SK-N-SH treated with all-trans-retinoic acid at 6 μM for 48 hours (cell line): Measurements from ENCODE around the gene PROM1.

ENCODE experiments used
- ARNTL ChIP-seq: fragments of 450-650 bp; formaldehyde crosslinking; IDR thresholded peaks from 2 replicates; pipeline ENCODE4 v1.5.0; 2020; ENCODE audit warnings: low read depth, mild to moderate bottlenecking, moderate library complexity, borderline replicate concordance
- ISL1 ChIP-seq: fragments of 250-450 bp; sonication (Bioruptor Pico); IDR thresholded peaks from 2 replicates; pipeline ENCODE4 v2.1.2; 2022; ENCODE audit warnings: mild to moderate bottlenecking, moderate library complexity
- PATZ1 ChIP-seq: fragments of 250-450 bp; sonication (Bioruptor Pico); IDR thresholded peaks from 2 replicates; pipeline ENCODE4 v1.8.0; 2020; ENCODE audit warnings: mild to moderate bottlenecking, moderate library complexity, borderline replicate concordance
- RARB ChIP-seq: fragments of 250-450 bp; sonication (Bioruptor Pico); IDR thresholded peaks from 2 replicates; pipeline ENCODE4 v1.8.0; 2021; ENCODE audit warnings: mild to moderate bottlenecking, moderate library complexity
- SNAI2 ChIP-seq: fragments of 250-450 bp; sonication (Bioruptor Pico); IDR thresholded peaks from 2 replicates; pipeline ENCODE4 v1.5.0; 2020; ENCODE audit warnings: mild to moderate bottlenecking, moderate library complexity
- TOX ChIP-seq: fragments of 250-450 bp; sonication (Bioruptor Pico); IDR thresholded peaks from 2 replicates; pipeline ENCODE4 v1.8.0; 2021; ENCODE audit warnings: mild to moderate bottlenecking, moderate library complexity, borderline replicate concordance
- ZC3H10 ChIP-seq: fragments of 250-450 bp; sonication (Bioruptor Pico); IDR thresholded peaks from 2 replicates; pipeline ENCODE4 v1.5.1; 2021; ENCODE audit warnings: mild to moderate bottlenecking, moderate library complexity
- ZFP30 ChIP-seq: fragments of 450-650 bp; formaldehyde crosslinking; IDR thresholded peaks from 2 replicates; pipeline ENCODE4 v1.5.0; 2022; ENCODE audit warnings: mild to moderate bottlenecking, moderate library complexity
- ZNF565 ChIP-seq: fragments of 450-650 bp; formaldehyde crosslinking; conservative IDR thresholded peaks from 2 replicates; pipeline ENCODE4 v1.5.0; 2020; ENCODE audit warnings: low read depth, mild to moderate bottlenecking, moderate library complexity
- TF ChIP-seq, protein P1 (sequence below): fragments of 250-450 bp; sonication (Bioruptor Pico); IDR thresholded peaks from 2 replicates; pipeline ENCODE4 v1.5.0; 2020; ENCODE audit warnings: mild to moderate bottlenecking, moderate library complexity
- TF ChIP-seq, protein P2 (sequence below): fragments of 250-450 bp; sonication (Bioruptor Pico); IDR thresholded peaks from 2 replicates; pipeline ENCODE4 v1.5.1; 2020; ENCODE audit warnings: low read depth, mild to moderate bottlenecking, moderate library complexity
- TF ChIP-seq, protein P3 (sequence below): fragments of 250-450 bp; sonication (Bioruptor Pico); IDR thresholded peaks from 2 replicates; pipeline ENCODE4 v1.5.1; 2021; ENCODE audit warnings: mild to moderate bottlenecking, moderate library complexity

DNA sequence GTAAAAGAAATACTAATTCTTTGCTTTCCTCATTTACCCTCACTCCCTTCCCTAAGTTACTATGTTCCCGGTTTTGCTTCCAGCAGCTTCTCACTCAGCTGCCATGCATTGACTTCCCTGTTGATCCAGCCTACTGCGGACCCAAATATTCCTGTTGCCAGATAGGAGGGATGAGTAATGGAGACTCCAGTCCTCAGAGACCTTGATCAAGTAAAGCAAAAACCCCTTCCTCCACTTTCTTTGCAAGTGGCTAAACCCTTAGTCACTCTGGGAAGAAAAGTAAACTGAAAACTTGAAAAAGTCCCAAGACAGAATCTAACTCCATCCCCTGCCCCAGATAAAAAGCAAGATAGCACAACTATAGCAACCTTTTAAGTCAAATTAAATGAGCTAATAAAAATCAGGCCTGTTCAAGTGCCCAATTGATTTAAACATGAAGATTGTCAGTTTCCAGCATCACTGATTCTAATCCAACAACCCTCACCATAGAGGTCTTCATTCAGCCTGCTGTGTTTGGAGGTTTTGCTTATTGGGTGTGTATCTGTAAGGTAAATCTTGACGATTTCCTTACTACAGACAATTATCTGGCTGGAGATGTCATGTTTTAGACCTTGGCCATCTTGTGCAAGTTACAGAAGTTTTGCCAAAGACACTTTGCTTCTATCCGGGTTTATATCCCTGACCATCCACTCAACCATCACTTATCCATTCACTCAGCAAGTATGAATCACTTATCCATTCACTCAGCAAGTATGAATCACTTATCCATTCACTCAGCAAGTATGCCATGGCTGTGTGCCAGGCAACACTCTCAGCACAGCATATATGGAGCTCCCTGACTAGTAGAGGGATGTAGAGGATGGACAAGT is 162.9 kb downstream of the PROM1 start:
- 0 out of 2 replicates have a peak, but pooled peaks have one; percentile 16 for TF ChIP-seq ZC3H10
- TF ChIP-seq ZFP30 (CRISPR knock-in tag) = no peak
- no peak; the same call in 1 of the 2 replicates for TF ChIP-seq TOX (CRISPR knock-in tag)
- TF ChIP-seq SNAI2 = no peak
- peak; percentile 91 for TF ChIP-seq ISL1 (CRISPR knock-in tag)
- TF ChIP-seq ZNF565 (CRISPR knock-in tag) = no peak
- TF ChIP-seq, protein P1, sequence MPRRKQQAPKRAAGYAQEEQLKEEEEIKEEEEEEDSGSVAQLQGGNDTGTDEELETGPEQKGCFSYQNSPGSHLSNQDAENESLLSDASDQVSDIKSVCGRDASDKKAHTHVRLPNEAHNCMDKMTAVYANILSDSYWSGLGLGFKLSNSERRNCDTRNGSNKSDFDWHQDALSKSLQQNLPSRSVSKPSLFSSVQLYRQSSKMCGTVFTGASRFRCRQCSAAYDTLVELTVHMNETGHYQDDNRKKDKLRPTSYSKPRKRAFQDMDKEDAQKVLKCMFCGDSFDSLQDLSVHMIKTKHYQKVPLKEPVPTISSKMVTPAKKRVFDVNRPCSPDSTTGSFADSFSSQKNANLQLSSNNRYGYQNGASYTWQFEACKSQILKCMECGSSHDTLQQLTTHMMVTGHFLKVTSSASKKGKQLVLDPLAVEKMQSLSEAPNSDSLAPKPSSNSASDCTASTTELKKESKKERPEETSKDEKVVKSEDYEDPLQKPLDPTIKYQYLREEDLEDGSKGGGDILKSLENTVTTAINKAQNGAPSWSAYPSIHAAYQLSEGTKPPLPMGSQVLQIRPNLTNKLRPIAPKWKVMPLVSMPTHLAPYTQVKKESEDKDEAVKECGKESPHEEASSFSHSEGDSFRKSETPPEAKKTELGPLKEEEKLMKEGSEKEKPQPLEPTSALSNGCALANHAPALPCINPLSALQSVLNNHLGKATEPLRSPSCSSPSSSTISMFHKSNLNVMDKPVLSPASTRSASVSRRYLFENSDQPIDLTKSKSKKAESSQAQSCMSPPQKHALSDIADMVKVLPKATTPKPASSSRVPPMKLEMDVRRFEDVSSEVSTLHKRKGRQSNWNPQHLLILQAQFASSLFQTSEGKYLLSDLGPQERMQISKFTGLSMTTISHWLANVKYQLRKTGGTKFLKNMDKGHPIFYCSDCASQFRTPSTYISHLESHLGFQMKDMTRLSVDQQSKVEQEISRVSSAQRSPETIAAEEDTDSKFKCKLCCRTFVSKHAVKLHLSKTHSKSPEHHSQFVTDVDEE = no peak
- no peak for TF ChIP-seq PATZ1 (CRISPR knock-in tag)
- TF ChIP-seq, protein P2, sequence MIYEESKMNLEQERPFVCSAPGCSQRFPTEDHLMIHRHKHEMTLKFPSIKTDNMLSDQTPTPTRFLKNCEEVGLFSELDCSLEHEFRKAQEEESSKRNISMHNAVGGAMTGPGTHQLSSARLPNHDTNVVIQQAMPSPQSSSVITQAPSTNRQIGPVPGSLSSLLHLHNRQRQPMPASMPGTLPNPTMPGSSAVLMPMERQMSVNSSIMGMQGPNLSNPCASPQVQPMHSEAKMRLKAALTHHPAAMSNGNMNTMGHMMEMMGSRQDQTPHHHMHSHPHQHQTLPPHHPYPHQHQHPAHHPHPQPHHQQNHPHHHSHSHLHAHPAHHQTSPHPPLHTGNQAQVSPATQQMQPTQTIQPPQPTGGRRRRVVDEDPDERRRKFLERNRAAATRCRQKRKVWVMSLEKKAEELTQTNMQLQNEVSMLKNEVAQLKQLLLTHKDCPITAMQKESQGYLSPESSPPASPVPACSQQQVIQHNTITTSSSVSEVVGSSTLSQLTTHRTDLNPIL (CRISPR knock-in tag) = no peak
- no peak for TF ChIP-seq ARNTL
- TF ChIP-seq RARB = no peak
- TF ChIP-seq, protein P3, sequence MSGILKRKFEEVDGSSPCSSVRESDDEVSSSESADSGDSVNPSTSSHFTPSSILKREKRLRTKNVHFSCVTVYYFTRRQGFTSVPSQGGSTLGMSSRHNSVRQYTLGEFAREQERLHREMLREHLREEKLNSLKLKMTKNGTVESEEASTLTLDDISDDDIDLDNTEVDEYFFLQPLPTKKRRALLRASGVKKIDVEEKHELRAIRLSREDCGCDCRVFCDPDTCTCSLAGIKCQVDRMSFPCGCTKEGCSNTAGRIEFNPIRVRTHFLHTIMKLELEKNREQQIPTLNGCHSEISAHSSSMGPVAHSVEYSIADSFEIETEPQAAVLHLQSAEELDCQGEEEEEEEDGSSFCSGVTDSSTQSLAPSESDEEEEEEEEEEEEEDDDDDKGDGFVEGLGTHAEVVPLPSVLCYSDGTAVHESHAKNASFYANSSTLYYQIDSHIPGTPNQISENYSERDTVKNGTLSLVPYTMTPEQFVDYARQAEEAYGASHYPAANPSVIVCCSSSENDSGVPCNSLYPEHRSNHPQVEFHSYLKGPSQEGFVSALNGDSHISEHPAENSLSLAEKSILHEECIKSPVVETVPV (CRISPR knock-in tag) = no peak
